Nephron progenitor cell (in vitro differentiated cells): ENCODE measurements around the gene C1orf21.
"Not testable (repeated sequence)": the region's sequence is repeated elsewhere in the genome, so short reads cannot be mapped to it uniquely, and the experiment has no call there.

Source experiments
- DNase-seq: peaks from one replicate; pipeline ENCODE4 v3.0.0; 2021
- H3K27ac Mint-ChIP-seq: 2 replicates; pipeline ENCODE4 v1.8.0; 2021; ENCODE audit warnings: mild to moderate bottlenecking, moderate library complexity, mixed read lengths
- H3K27me3 Mint-ChIP-seq: 2 replicates; pipeline ENCODE4 v1.8.0; 2021; ENCODE audit warnings: mild to moderate bottlenecking, low read depth, mixed read lengths; ENCODE audit not compliant: poor library complexity
- H3K36me3 Mint-ChIP-seq: 2 replicates; pipeline ENCODE4 v1.8.0; 2021; ENCODE audit warnings: low read depth, mixed read lengths
- H3K4me1 Mint-ChIP-seq: 2 replicates; pipeline ENCODE4 v1.8.0; 2021; ENCODE audit warnings: mixed read lengths
- H3K4me3 Mint-ChIP-seq: 2 replicates; pipeline ENCODE4 v1.8.0; 2021; ENCODE audit warnings: mild to moderate bottlenecking, moderate library complexity, mixed read lengths
- H3K9me3 Mint-ChIP-seq: 2 replicates; pipeline ENCODE4 v1.8.0; 2021; ENCODE audit warnings: mild to moderate bottlenecking, moderate library complexity, mixed read lengths
- CTCF ChIP-seq: fragments of 200-600 bp; sonication (generic); IDR thresholded peaks from 2 replicates; pipeline ENCODE4 v1.5.0; 2021; ENCODE audit warnings: antibody characterized with exemption

The C1orf21 gene

GRCh38 chr1:184386312-184387068, at the start of gene C1orf21:
Gene C1orf21, plus strand, starts transcription at chr1:184387029. Its CDS starts 90,481 bp downstream, at chr1:184477510.
- no peak for TF ChIP-seq CTCF
- peak within 1 kb of the TSS; percentile 95 for H3K4me3 Mint-ChIP-seq
- no peaks in the 10 kb centered on the region for H3K36me3 Mint-ChIP-seq
- H3K27me3 Mint-ChIP-seq: peaks cover 56% of the 10 kb centered on the region
- DNase-seq: peak; percentile 95
- no peaks in the 10 kb centered on the region for H3K9me3 Mint-ChIP-seq
- peaks cover 38% of the 10 kb centered on the region for H3K4me1 Mint-ChIP-seq
- peak within 1 kb of the TSS; percentile 83 for H3K27ac Mint-ChIP-seq

GRCh38 chr1:184337865-184338264, 49.0 kb upstream of the C1orf21 start:
- H3K27ac Mint-ChIP-seq, H3K4me3 Mint-ChIP-seq, H3K4me1 Mint-ChIP-seq, H3K36me3 Mint-ChIP-seq, DNase-seq: not testable (repeated sequence)
- peaks cover 14% of the 10 kb centered on the region for H3K27me3 Mint-ChIP-seq
- H3K9me3 Mint-ChIP-seq: peaks cover 11% of the 10 kb centered on the region

GRCh38 chr1:184340984-184341383, 45.8 kb upstream of the C1orf21 start:
- Mint-ChIP-seq H3K4me3 (no peak overlapping the region), H3K27me3 (peaks cover 10% of the 10 kb centered on the region), H3K36me3 (peaks cover 4% of the 10 kb centered on the region), H3K4me1 (no peaks in the 10 kb centered on the region), H3K9me3 (peaks cover 21% of the 10 kb centered on the region), H3K27ac (no peak overlapping the region)
- TF ChIP-seq CTCF: no peak
- no peak for DNase-seq

GRCh38 chr1:184350573-184350972, 36.3 kb upstream of the C1orf21 start:
- Mint-ChIP-seq H3K27ac (no peak overlapping the region), H3K4me3 (no peak overlapping the region), H3K4me1 (no peaks in the 10 kb centered on the region), H3K9me3 (no peaks in the 10 kb centered on the region), H3K27me3 (peaks cover 10% of the 10 kb centered on the region), H3K36me3 (no peaks in the 10 kb centered on the region)
- no peak for DNase-seq
- no peak for TF ChIP-seq CTCF

GRCh38 chr1:184351416-184351975, 35.3 kb upstream of the C1orf21 start:
- TF ChIP-seq CTCF: no peak
- H3K27me3 Mint-ChIP-seq: peaks cover 10% of the 10 kb centered on the region
- H3K27ac Mint-ChIP-seq: no peak overlapping the region
- H3K9me3 Mint-ChIP-seq: no peaks in the 10 kb centered on the region
- no peak overlapping the region for H3K4me3 Mint-ChIP-seq
- DNase-seq: no peak
- no peaks in the 10 kb centered on the region for H3K36me3 Mint-ChIP-seq
- no peaks in the 10 kb centered on the region for H3K4me1 Mint-ChIP-seq

GRCh38 chr1:184352776-184353175, 34.1 kb upstream of the C1orf21 start:
- TF ChIP-seq CTCF: no peak
- H3K4me1 Mint-ChIP-seq: no peaks in the 10 kb centered on the region
- no peak overlapping the region for H3K4me3 Mint-ChIP-seq
- no peak overlapping the region for H3K27ac Mint-ChIP-seq
- H3K36me3 Mint-ChIP-seq: no peaks in the 10 kb centered on the region
- H3K9me3 Mint-ChIP-seq: no peaks in the 10 kb centered on the region
- H3K27me3 Mint-ChIP-seq: peaks cover 9% of the 10 kb centered on the region
- DNase-seq: no peak
